GM19468 (cell line): ENCODE measurements around the gene JPH3.

Experiments
- ATAC-seq: cut with Tn5 transposase; IDR thresholded peaks from one replicate; pipeline ENCODE4 v1.9.1; 2021; ENCODE audit warnings: mild to moderate bottlenecking, moderate library complexity, moderate number of reproducible peaks; ENCODE audit not compliant: unreplicated experiment; ENCODE audit errors: extremely low read depth

Gene JPH3

GRCh38 chr16:87597324-87597830 is 4.9 kb upstream of the JPH3 start:
- no peak for ATAC-seq

GRCh38 chr16:87598431-87598830 is 3.9 kb upstream of the JPH3 start:
- no peak for ATAC-seq

GRCh38 chr16:87600246-87600645 is 2.1 kb upstream of the JPH3 start:
- ATAC-seq, result no peak

GRCh38 chr16:87601401-87601981 is 817 bp upstream of the JPH3 start:
- ATAC-seq, result no peak

GRCh38 chr16:87602821-87603683 is 744 bp downstream of the JPH3 start:
- no peak for ATAC-seq

- ATAC-seq, result no peak
Measured at GRCh38 chr16:87603684-87604633, 1.7 kb downstream of the JPH3 start.

- no peak for ATAC-seq
Measured at GRCh38 chr16:87604634-87605111, 2.4 kb downstream of the JPH3 start.

- ATAC-seq, result no peak
Measured at GRCh38 chr16:87607223-87607622, 4.9 kb downstream of the JPH3 start.

- no peak for ATAC-seq
Measured at GRCh38 chr16:87607871-87608270, 5.6 kb downstream of the JPH3 start.

GRCh38 chr16:87608400-87608985 is 6.2 kb downstream of the JPH3 start:
- ATAC-seq, result no peak

GRCh38 chr16:87610026-87610425 is 7.7 kb downstream of the JPH3 start:
- ATAC-seq, result no peak

GRCh38 chr16:87611456-87611855 is 9.1 kb downstream of the JPH3 start:
- no peak for ATAC-seq

- no peak for ATAC-seq
Measured at GRCh38 chr16:87613961-87614360, 11.7 kb downstream of the JPH3 start.

- no peak for ATAC-seq
Measured at GRCh38 chr16:87615621-87616041, 13.3 kb downstream of the JPH3 start.

GRCh38 chr16:87616556-87616955 is 14.2 kb downstream of the JPH3 start:
- ATAC-seq, result no peak

GRCh38 chr16:87618216-87618615 is 15.9 kb downstream of the JPH3 start:
- ATAC-seq, result no peak

- no peak for ATAC-seq
Measured at GRCh38 chr16:87619360-87620200, 17.3 kb downstream of the JPH3 start.

GRCh38 chr16:87620201-87620495 is 17.8 kb downstream of the JPH3 start:
- no peak for ATAC-seq

GRCh38 chr16:87621550-87621829 is 19.2 kb downstream of the JPH3 start:
- no peak for ATAC-seq
